Dedifferentiated amniotic fluid mesenchymal stem cell (primary cell): ENCODE results near the gene PARP2.
"Not testable (repeated sequence)": the region's sequence is repeated elsewhere in the genome, so short reads cannot be mapped to it uniquely, and the experiment has no call there.

Experiments
- DNase-seq: peaks from one replicate; pipeline ENCODE4 v3.0.0-alpha.2; 2016; ENCODE audit errors: extremely low spot score

Gene PARP2

DNA sequence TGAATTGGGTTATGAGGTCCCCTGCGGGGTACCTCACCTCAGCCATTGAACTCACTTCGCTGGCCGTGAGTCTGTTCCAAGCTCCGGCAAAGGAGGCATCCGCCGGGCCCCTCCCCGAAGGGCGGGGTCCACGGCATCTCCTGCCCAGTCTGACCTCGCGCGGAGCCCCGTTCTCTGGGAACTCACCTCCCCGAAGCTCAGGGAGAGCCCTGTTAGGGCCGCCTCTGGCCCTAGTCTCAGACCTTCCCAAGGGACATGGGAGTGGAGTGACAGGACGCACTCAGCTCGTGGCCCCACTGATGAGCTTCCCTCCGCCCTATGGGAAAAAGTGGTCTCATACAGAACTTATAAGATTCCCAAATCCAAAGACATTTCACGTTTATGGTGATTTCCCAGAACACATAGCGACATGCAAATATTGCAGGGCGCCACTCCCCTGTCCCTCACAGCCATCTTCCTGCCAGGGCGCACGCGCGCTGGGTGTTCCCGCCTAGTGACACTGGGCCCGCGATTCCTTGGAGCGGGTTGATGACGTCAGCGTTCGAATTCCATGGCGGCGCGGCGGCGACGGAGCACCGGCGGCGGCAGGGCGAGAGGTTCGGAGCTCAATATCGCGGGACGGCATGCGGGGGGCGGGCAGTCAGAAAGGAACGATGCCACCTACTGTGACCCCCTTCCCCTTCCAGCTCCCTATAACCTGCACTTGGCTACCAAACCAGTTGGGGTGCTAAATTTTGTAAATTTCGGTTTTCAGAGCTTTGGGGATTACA is at the start of gene PARP2:
Gene PARP2, plus strand, starts transcription at position 544 of the 770 bp plus-strand sequence. Its CDS starts 7 bp downstream, at position 551.
- DNase-seq = peak; percentile 99

DNA sequence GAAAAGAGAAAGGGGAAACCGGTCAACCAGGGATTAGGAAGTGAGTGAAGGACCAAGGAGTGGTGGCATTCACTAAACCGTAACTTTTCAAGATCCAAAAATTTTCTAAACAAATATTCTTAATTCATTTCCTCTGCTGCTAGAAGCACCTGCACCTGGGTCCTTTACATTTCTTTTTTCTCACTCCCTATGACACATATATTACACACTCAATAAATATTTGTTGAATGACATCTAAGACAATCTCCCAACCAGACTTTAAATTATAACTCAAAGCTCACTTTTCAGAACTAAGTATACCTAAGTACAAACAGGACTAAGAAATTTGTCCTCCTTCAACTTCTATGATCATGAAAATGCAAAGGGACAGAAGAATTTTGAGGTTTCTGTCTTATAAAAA is 48.8 kb upstream of the PARP2 start:
- DNase-seq = no peak

DNA sequence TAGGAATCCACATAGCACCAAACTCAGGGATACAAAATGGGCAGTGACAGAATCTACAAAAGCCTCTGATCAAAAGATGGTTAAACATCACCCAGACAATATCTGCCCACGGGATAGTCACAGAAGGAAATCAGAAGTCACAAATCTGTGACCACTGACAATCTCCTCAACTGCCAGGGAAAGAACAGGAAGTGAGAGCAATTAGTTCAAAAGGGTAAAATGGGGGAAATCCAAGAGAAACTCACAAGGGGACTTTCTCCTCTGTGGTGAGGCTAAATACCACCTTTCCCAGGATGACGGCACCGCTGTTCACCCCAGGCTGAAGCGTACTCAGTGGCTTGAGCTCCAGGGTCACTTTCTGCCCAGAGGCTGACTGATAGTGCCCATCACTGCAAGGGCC is 48.4 kb upstream of the PARP2 start:
- DNase-seq = no peak

- DNase-seq = no peak
Measured at GRCh38 chr14:20302042-20302755, 41.2 kb upstream of the PARP2 start.

DNA sequence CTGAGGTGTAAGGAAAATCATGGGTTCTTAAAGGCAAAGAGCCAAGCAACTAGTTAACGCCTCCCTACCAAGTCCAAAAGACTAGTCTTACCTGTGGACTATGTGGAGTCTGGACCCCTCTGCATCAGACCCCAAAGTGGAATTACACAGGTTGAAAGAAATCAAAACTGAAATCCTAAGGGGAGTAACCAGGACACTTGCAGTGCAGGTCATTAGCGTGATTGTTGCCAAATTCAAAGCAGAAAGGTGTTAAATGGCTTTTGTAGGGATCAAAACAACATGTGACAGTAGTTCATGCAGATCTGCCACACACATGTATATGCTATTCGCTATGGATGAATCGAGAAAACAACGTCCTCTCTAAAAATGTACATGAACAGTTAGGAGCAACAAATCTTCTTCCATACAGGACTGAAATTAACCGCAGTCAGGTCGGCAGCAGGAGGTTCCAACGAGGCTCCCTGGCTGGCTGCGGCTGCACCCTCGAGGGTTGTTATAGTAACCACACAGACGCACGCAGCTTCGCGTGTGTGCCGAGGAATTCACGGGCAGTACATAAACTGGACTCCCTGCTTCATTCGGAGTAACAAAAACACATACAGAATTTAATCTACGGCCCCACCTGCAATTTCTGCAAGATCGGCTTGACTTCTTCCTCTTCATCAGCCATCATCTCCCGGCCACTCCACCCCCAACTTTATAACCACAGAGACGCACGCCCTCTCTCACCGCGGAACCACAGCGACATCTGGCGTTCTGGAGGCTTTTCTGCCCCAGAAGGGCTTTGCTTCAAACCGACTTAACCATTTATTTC is 38.0 kb upstream of the PARP2 start, which contains the start of gene TTC5:
Gene TTC5, minus strand, starts transcription at position 687 of the 814 bp plus-strand sequence. Its CDS starts 14 bp downstream, at position 673.
- DNase-seq = peak; percentile 89

DNA sequence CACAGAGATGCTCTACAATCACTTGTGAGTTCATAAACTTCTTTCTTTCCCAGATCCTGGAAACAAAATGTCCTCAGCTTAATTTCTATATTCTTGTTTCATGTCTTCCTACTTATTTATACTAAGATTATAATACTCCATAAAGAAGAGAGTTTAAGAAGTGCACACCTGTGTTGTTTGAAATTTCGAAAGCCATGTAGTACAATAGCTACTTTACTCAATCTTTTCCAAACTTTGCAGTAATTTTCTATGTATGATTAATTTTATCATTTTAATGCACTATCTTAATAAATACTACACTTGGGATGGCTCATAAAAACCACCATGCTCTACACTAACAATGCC is 37.4 kb upstream of the PARP2 start:
- DNase-seq = no peak

DNA sequence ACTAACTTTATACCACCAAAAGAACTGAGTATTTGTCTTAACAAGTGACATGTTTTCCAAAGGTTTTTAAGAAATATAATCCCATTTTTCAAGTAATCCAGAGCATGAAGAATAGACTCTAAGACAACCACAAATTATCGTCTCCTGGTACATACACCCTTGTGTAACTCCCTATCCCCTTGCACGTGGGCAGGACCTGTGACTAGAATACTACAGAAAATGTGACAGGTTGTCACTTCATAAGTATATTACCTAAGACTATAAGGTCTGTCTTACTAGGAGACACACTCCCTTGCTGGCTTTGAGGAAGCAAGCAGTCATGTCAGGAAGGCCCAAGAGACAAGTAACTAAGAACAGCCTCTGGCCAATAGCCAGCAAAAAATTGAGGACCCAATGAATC is 29.4 kb upstream of the PARP2 start:
- DNase-seq = no peak

- no peak for DNase-seq
Measured at GRCh38 chr14:20317720-20318119, 25.7 kb upstream of the PARP2 start.

- DNase-seq = peak; percentile 59
Measured at GRCh38 chr14:20327005-20327869, 16.2 kb upstream of the PARP2 start.

- DNase-seq = no peak
Measured at GRCh38 chr14:20328705-20329104, 14.7 kb upstream of the PARP2 start.

DNA sequence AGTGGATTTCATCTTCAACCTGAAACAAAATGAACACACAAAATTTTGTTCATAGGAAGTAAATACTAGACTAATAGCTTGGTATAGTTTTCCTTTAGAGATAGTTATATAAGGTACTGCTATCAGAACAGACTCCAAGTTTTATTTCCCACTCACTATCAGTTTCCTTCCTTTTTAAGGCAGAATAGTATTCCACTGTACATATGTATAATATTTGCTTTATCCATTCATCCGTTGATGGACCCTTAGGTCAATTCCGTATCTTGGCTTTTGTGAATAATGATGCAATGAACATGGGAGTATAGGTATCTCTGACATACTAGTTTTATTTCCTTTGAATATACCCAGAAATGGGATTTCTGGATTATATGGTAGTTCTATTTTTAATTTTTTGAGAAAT is 14.1 kb upstream of the PARP2 start:
- DNase-seq = no peak

- DNase-seq = no peak
Measured at GRCh38 chr14:20331053-20331613, 12.3 kb upstream of the PARP2 start.

- DNase-seq = no peak
Measured at GRCh38 chr14:20332431-20332787, 11.0 kb upstream of the PARP2 start.

DNA sequence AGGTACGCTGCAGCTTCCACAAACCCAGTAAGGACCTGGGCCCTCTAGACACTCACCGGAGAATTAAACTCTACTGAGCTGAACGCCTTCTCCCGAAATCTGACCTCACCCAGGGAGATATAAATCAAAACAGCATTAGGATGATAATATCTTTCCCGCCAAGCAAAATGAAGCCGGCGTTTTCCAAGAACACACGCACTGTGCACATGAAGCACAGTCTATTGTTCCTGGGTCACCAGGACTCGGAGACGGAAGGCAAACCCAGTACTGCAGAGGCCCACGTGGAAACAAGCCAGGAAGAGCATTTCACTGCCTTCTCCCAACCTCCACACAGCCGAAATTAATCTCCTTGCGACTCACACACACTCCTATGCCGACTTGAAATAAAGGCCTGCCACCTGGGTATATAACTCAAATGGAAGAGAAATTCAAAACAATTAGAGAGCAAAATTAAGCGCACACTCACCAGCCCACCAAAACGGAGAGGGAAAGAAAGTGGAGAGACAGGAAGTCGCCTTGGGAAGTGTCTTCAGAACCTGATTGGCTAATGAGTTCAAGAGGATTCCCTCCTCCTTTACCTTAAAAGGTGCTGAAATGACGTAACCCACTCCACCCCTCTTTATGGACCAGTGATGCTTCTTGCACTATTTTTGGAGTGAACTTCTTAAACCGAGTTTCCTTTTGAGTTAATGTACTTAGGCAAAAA is 10.5 kb upstream of the PARP2 start, which contains the start of gene CCNB1IP1:
Gene CCNB1IP1, minus strand, starts transcription at position 492 of the 706 bp plus-strand sequence. CDS start 16,756 bp downstream, outside the sequence.
- DNase-seq = peak; percentile 74

DNA sequence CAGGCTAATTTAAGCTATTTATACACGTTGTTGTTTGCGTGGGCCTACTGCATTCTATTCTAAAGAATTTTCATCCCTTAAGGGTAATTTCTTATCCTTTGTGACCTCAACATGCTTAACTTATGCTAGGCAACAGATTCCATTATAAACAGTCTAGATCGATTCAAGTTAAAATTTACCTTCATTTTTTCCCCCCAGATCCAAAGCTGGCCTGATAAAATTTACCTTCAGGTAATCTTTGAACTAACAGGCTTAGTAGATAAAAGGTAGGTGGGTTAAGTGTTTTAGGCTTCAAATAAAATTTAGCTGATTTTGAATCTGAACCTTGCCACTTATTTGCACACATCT is 10.0 kb upstream of the PARP2 start:
- no peak for DNase-seq

GRCh38 chr14:20334017-20334416 is 9.4 kb upstream of the PARP2 start:
- DNase-seq = no peak

DNA sequence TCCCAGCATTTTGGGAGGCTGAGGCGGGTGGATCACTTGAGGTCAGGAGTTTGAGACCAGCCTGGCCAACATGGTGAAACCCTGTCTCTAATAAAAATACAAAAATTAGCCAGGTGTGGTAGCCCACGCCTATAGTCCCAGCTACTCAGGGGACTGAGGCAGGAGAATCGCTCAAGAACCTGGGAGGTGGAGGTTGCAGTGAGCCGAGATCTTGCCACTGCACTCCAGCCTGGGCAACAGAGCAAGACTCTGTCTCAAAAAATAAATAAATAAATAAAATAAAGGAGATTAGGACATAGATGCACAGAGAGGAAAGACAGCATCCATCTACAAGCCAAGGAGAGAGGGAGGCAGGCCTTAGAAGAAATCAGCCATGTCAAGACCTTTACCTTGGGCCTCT is 2.4 kb upstream of the PARP2 start:
- DNase-seq = not testable (repeated sequence)

GRCh38 chr14:20341646-20342045 is 1.8 kb upstream of the PARP2 start:
- no peak for DNase-seq

DNA sequence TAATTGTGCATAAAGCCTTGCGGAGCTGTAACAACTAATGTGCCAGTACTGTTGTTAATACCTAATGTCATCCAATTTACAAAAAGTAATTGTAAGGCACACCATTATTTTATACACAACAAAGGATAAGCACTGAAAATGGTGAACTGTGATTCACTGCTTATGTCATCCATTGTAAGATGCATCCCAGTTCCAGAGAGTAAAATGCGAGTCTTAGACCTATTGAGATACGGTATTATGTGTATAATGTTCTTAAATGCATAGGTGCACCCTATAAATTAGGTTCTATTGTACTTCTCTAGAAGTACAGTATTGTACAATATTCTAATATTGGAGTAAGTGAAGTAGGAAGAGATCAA is 406 bp downstream of the PARP2 start:
- DNase-seq = peak; percentile 37

GRCh38 chr14:20345366-20345765 is 1.9 kb downstream of the PARP2 start:
- no peak for DNase-seq

DNA sequence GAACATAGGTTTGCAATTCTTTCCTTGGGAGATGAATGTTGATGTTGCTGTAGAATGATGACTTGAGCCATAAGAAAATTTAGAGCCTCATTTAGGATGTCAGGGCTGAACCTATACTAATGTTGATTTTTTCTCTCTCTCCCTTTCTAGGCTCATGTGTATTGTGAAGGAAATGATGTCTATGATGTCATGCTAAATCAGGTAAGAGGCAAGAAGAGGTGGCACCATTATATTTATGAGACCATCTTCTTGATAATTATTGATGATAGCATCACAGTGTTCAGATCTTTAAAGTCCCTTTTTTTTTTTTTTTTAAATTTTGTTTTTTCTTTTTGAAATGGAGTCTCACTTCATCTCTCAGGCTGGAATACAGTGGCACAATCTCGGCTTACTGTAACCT is 3.3 kb downstream of the PARP2 start:
- no peak for DNase-seq
